ENCODE data around the gene UNC93A. TPM values are rescaled to one million over a fixed set of nuclear protein-coding genes. Genes with fewer than 3 reads are reported as not detected.
"Not testable (repeated sequence)": the region's sequence is repeated elsewhere in the genome, so short reads cannot be mapped to it uniquely, and the experiment has no call there.

UNC93A gene
- total RNA-seq, 2 experiments from 2014 or later = not detected

GRCh38 chr6:167356874-167357273 lies 65.8 kb downstream of the UNC93A start:
- ATAC-seq (no peak), DNase-seq (no peak)
- no peak for TF ChIP-seq CTCF (IDR thresholded peaks at IDR 0.05)
- no peak overlapping the region for H3K27ac Mint-ChIP-seq
- peaks cover 16% of the 10 kb centered on the region for H3K27me3 Mint-ChIP-seq
- H3K4me3 Mint-ChIP-seq = no peak overlapping the region
- no peaks in the 10 kb centered on the region for H3K36me3 Mint-ChIP-seq (ENCODE audit: low read depth)
- POLR2A ChIA-PET = no interaction called here
- CTCF ChIA-PET = no interaction called here
- H3K9me3 Mint-ChIP-seq = no peaks in the 10 kb centered on the region
- H3K4me1 Mint-ChIP-seq (ENCODE audit: low read depth) = peaks cover 3% of the 10 kb centered on the region
- intact Hi-C loops (cut with micrococcal nuclease) = no loop called here

- H3K9me3 Mint-ChIP-seq; ATAC-seq; H3K4me3 Mint-ChIP-seq; DNase-seq; H3K27ac Mint-ChIP-seq; H3K27me3 Mint-ChIP-seq; CTCF ChIA-PET; H3K4me1 Mint-ChIP-seq (ENCODE audit: low read depth); POLR2A ChIA-PET; H3K36me3 Mint-ChIP-seq (ENCODE audit: low read depth); intact Hi-C loops (cut with micrococcal nuclease): not testable (repeated sequence)
These were observed 67.3 kb downstream of the UNC93A start for GRCh38 chr6:167358394-167358793.

- H3K4me3 Mint-ChIP-seq; CTCF ChIA-PET; DNase-seq; POLR2A ChIA-PET; H3K9me3 Mint-ChIP-seq; H3K27ac Mint-ChIP-seq; H3K36me3 Mint-ChIP-seq (ENCODE audit: low read depth); intact Hi-C loops (cut with micrococcal nuclease); H3K4me1 Mint-ChIP-seq (ENCODE audit: low read depth); H3K27me3 Mint-ChIP-seq; ATAC-seq: not testable (repeated sequence)
These were observed 70.1 kb downstream of the UNC93A start for GRCh38 chr6:167361170-167361569.

Other genes starting within 250 kb of the UNC93A start
- gene CCR6, start 168.2 kb upstream of the UNC93A start, total RNA-seq = under 1 TPM in 1 of 2 experiments, not detected in 1; 0.23 TPM
- gene GPR31, start 133.3 kb upstream of the UNC93A start, total RNA-seq = not detected
- not detected for gene TTLL2, start 33.8 kb downstream of the UNC93A start, total RNA-seq